RPMI8226 (cell line): Measurements from ENCODE around the gene SLC22A23.

Source experiments
- DNase-seq: peaks from one replicate; pipeline ENCODE4 v3.0.0-alpha.2; 2015

Gene SLC22A23

GRCh38 chr6:3235486-3235885 is 221.4 kb downstream of the SLC22A23 start:
- DNase-seq, result no peak

GRCh38 chr6:3233904-3234303 is 222.9 kb downstream of the SLC22A23 start:
- no peak for DNase-seq

GRCh38 chr6:3233321-3233720 is 223.5 kb downstream of the SLC22A23 start:
- no peak for DNase-seq

- no peak for DNase-seq
These were observed 224.6 kb downstream of the SLC22A23 start for GRCh38 chr6:3232017-3232945.

GRCh38 chr6:3231247-3232016 is 225.4 kb downstream of the SLC22A23 start:
- DNase-seq, result no peak

GRCh38 chr6:3230900-3231246 is 226.0 kb downstream of the SLC22A23 start:
- no peak for DNase-seq

GRCh38 chr6:3230256-3230882 is 226.5 kb downstream of the SLC22A23 start:
- no peak for DNase-seq

- DNase-seq, result peak; percentile 76
These were observed 227.2 kb downstream of the SLC22A23 start for GRCh38 chr6:3229566-3230178.

GRCh38 chr6:3228771-3229565 is 227.9 kb downstream of the SLC22A23 start:
- DNase-seq, result peak; percentile 61

- peak; percentile 89 for DNase-seq
These were observed 228.7 kb downstream of the SLC22A23 start for GRCh38 chr6:3228046-3228671.

- DNase-seq, result peak; percentile 93
These were observed 229.3 kb downstream of the SLC22A23 start, which contains the start of gene TUBB2B for GRCh38 chr6:3227363-3228045. Gene TUBB2B (minus strand): TSS chr6:3227653. CDS start chr6:3227543, 110 bp downstream.

- DNase-seq, result peak; percentile 96
These were observed 230.1 kb downstream of the SLC22A23 start for GRCh38 chr6:3226481-3227362.

GRCh38 chr6:3226042-3226441 is 230.8 kb downstream of the SLC22A23 start:
- no peak for DNase-seq

GRCh38 chr6:3222506-3223038 is 234.3 kb downstream of the SLC22A23 start:
- peak; percentile 94 for DNase-seq

- DNase-seq, result no peak
These were observed 235.3 kb downstream of the SLC22A23 start for GRCh38 chr6:3221578-3221977.

GRCh38 chr6:3220366-3220765 is 236.5 kb downstream of the SLC22A23 start:
- no peak for DNase-seq
